Measurements from ENCODE around the gene MYO7B.

GRCh38 chr2:127647242-127648190 is 112.0 kb downstream of the MYO7B start:
- TF ChIP-seq CTCF (IDR thresholded peaks at IDR 0.05) (no peak), POLR2AphosphoS5 (IDR thresholded peaks at IDR 0.05) (no peak), POLR2A (IDR thresholded peaks at IDR 0.05) (no peak), EP300 (IDR thresholded peaks at IDR 0.05) (no peak)

All from stomach (tissue), 4 donors.